Posterior cingulate gyrus (tissue), 11 donors: ENCODE results near the gene CNTNAP3B.
"Not testable (repeated sequence)": the region's sequence is repeated elsewhere in the genome, so short reads cannot be mapped to it uniquely, and the experiment has no call there.

Source experiments
- DNase-seq, 10 donors: peaks; one replicate each; pipeline versions ENCODE4 v3.0.0 to v3.0.0-alpha.2; 2020 to 2021; ENCODE audit warnings: mixed read lengths in 3 of 10
- intact Hi-C: fragments of 100-400 bp; cut with DNase I; formaldehyde crosslinking; loops from one replicate; pipeline ENCODE4 v1.15.1; 2023

The CNTNAP3B gene

GRCh38 chr9:42129073-42129729, at the start of gene CNTNAP3B:
CNTNAP3B (minus strand) TSS chr9:42129426; CDS start chr9:42129094, 332 bp downstream.
- DNase-seq: peak in 2 of 10 donors; percentile 61 to 70
- intact Hi-C loops: not testable (repeated sequence)

GRCh38 chr9:42160299-42160698, 31.1 kb upstream of the CNTNAP3B start:
- DNase-seq: peak in 1 of 10 donors; percentile 7
- intact Hi-C loops: not testable (repeated sequence)

GRCh38 chr9:42127056-42127841, 2.0 kb downstream of the CNTNAP3B start:
- intact Hi-C loops: not testable (repeated sequence)
- DNase-seq: peak in 1 of 10 donors; percentile 46

- DNase-seq, intact Hi-C loops: not testable (repeated sequence)
Observed at GRCh38 chr9:42121007-42121406, 8.2 kb downstream of the CNTNAP3B start.

GRCh38 chr9:42095929-42096328, 33.3 kb downstream of the CNTNAP3B start:
- intact Hi-C loops: not testable (repeated sequence)
- DNase-seq: peak in 1 of 10 donors; percentile 13

- intact Hi-C loops, DNase-seq: not testable (repeated sequence)
Observed at GRCh38 chr9:42084559-42084952, 44.7 kb downstream of the CNTNAP3B start.

GRCh38 chr9:42083877-42084558, 45.2 kb downstream of the CNTNAP3B start:
- DNase-seq, intact Hi-C loops: not testable (repeated sequence)

- DNase-seq, intact Hi-C loops: not testable (repeated sequence)
Observed at GRCh38 chr9:42080376-42080775, 48.9 kb downstream of the CNTNAP3B start.

GRCh38 chr9:42074868-42075267, 54.4 kb downstream of the CNTNAP3B start:
- intact Hi-C loops: not testable (repeated sequence)

GRCh38 chr9:42071026-42071425, 58.2 kb downstream of the CNTNAP3B start:
- intact Hi-C loops, DNase-seq: not testable (repeated sequence)

More at GRCh38 chr9:42074868-42075267, 54.4 kb downstream of the CNTNAP3B start:
- DNase-seq: peak in 1 of 10 donors; percentile 49

- intact Hi-C loops, DNase-seq: not testable (repeated sequence)
Observed at GRCh38 chr9:42070035-42070799, 59.0 kb downstream of the CNTNAP3B start.

- intact Hi-C loops, DNase-seq: not testable (repeated sequence)
Observed at GRCh38 chr9:42053874-42054273, 75.4 kb downstream of the CNTNAP3B start.

GRCh38 chr9:42050701-42051100, 78.5 kb downstream of the CNTNAP3B start:
- intact Hi-C loops, DNase-seq: not testable (repeated sequence)

GRCh38 chr9:42044422-42045010, 84.7 kb downstream of the CNTNAP3B start:
- DNase-seq, intact Hi-C loops: not testable (repeated sequence)

- DNase-seq, intact Hi-C loops: not testable (repeated sequence)
Observed at GRCh38 chr9:42033541-42033940, 95.7 kb downstream of the CNTNAP3B start.

GRCh38 chr9:42020639-42021038, 108.6 kb downstream of the CNTNAP3B start:
- intact Hi-C loops, DNase-seq: not testable (repeated sequence)

- intact Hi-C loops: not testable (repeated sequence)
Observed at GRCh38 chr9:42018220-42018922, 110.9 kb downstream of the CNTNAP3B start.

GRCh38 chr9:42014317-42014716, 114.9 kb downstream of the CNTNAP3B start:
- DNase-seq, intact Hi-C loops: not testable (repeated sequence)

More at GRCh38 chr9:42018220-42018922, 110.9 kb downstream of the CNTNAP3B start:
- peak in 2 of 10 donors; percentile 13 to 30 for DNase-seq

GRCh38 chr9:41991607-41992006, 137.6 kb downstream of the CNTNAP3B start:
- intact Hi-C loops, DNase-seq: not testable (repeated sequence)
